NB4 (cell line): ENCODE results near the gene SEC23A.
"Not testable (repeated sequence)": the region's sequence is repeated elsewhere in the genome, so short reads cannot be mapped to it uniquely, and the experiment has no call there.

Source experiments
- DNase-seq: peaks from one replicate; pipeline ENCODE4 v3.0.0; 2010; ENCODE audit warnings: low read depth
- H3K4me3 ChIP-seq: one replicate; pipeline ENCODE4 v1.5.1; 2011; ENCODE audit warnings: mild to moderate bottlenecking, low read depth, low read length, moderate library complexity
- MYC ChIP-seq: IDR thresholded peaks from 2 replicates; pipeline ENCODE4 v1.6.1; 2011; ENCODE audit warnings: low read depth, low read length
- POLR2A ChIP-seq: IDR thresholded peaks from 2 replicates; pipeline ENCODE4 v1.6.1; 2011; ENCODE audit warnings: mild to moderate bottlenecking; ENCODE audit not compliant: insufficient read length; ENCODE audit errors: extremely low read depth
- TF ChIP-seq, protein P1 (sequence below): IDR thresholded peaks from 2 replicates; pipeline ENCODE4 v1.6.1; 2011; ENCODE audit warnings: low read depth, low read length
- TF ChIP-seq, protein P2 (sequence below): IDR thresholded peaks from one replicate; pipeline ENCODE4 v1.5.1; 2012; ENCODE audit warnings: low read depth, low read length

Gene SEC23A

DNA sequence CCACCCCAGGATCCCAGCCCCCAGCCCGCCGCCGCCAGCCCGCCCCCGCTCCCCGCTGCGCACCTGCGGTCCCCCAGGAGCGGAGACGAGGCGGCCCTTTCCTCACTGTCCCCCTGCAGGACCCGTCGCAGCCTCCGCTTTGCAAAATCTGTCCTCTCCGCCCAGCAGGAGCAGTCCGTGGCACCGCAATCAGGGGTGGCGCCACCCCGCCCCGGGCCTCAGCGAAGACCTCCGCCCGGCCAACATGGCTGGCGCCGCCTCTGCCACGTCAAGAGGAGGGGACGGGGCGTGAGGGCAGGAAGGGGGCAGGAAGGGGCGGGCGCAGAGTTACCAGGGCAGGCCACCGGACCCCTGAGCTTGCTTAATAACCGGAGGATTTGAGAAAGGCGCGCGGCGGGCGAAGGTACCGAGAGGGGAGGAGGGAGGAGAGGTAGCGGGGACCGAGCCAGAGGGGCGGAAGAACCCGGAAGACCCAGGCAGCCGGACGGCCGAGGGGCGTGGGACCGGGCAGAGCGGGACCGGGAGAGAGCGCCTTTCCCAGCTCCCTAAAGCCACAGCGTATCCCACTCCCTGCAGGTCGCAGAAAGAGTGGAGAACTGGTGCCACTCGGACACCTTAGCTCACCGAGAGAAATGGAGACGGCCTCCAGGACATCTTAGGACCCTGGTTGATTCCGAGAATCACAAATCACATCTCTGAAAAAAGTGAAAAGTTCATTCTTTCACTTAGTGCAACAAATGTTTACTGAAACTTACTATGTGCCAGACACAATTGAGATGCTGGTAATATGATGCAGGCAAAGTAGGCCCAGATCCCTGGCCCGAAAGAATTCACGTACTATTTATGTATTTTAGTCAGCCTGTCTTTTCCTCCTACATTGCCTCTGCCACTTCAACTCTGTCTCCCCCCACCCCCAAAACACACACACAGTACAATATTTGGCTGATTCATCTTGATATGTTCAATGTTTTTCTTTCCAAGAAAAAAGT is at the start of gene SEC23A:
Gene SEC23A (minus strand): TSS at position 267 of the 989 bp plus-strand sequence. CDS start 7,117 bp downstream, outside the sequence.
- TF ChIP-seq, protein P1, sequence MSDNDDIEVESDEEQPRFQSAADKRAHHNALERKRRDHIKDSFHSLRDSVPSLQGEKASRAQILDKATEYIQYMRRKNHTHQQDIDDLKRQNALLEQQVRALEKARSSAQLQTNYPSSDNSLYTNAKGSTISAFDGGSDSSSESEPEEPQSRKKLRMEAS = no peak
- TF ChIP-seq MYC (peak; percentile 73; the same call in 1 of the 2 replicates), POLR2A (peak; percentile 78)

DNA sequence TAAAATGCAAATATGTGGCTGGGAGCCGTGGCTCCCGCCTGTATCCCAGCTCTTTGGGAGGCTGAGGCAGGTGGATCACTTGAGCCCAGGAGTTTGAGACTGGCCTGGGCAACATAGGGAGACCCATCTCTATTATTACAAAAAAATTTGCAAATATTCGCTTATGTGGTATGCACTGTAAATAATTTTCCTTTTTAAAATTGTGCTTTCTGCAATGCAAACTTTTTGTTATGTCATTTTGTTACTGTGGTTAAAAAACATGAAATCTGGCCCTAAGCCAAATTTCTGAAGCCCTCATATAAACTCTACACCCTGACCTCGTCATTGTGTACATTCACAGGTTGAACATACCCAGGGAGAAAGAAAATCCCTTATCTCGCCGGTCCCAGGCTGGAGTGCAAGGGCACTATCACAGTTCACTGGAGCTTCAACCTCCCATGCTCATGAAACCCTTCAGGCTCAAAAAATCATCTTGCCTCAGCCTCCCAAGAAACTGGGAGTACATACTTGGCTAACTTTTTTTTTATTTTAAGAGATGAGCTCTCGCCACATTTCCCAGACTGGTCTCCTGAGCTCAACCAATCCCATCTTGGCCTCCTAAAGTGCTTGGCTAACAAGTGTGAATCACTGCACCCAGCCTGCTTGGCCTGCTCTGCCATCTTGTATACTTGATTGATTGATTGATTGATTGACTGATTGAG is 42.4 kb upstream of the SEC23A start:
- TF ChIP-seq MYC = no peak
- TF ChIP-seq, protein P2, sequence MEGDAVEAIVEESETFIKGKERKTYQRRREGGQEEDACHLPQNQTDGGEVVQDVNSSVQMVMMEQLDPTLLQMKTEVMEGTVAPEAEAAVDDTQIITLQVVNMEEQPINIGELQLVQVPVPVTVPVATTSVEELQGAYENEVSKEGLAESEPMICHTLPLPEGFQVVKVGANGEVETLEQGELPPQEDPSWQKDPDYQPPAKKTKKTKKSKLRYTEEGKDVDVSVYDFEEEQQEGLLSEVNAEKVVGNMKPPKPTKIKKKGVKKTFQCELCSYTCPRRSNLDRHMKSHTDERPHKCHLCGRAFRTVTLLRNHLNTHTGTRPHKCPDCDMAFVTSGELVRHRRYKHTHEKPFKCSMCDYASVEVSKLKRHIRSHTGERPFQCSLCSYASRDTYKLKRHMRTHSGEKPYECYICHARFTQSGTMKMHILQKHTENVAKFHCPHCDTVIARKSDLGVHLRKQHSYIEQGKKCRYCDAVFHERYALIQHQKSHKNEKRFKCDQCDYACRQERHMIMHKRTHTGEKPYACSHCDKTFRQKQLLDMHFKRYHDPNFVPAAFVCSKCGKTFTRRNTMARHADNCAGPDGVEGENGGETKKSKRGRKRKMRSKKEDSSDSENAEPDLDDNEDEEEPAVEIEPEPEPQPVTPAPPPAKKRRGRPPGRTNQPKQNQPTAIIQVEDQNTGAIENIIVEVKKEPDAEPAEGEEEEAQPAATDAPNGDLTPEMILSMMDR = no peak
- TF ChIP-seq POLR2A = no peak
- TF ChIP-seq, protein P1 = no peak
- DNase-seq = no peak
- no peak overlapping the region for H3K4me3 ChIP-seq

More for the DNA sequence above, at the start of gene SEC23A:
- peak; percentile 94 for DNase-seq
- peak within 1 kb of the TSS; percentile 96 for H3K4me3 ChIP-seq

DNA sequence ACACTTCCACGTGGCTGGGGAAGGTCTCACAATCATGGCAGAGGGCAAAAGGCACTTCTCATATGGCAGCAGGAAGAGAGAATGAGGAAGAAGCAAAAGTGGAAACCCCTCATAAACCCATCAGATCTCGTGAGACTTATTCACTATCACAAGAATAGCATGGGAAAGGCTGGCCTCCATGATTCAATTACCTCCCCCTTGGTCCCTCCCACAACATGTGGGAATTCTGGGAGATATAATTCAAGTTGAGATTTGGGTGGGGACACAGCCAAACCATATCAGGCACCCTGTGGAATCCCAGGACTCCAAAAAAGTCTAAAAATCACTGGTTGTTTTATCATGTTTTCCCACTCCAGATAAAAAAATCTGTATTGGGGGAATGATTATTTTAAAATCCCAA is 40.2 kb upstream of the SEC23A start:
- not testable (repeated sequence) for DNase-seq, H3K4me3 ChIP-seq

DNA sequence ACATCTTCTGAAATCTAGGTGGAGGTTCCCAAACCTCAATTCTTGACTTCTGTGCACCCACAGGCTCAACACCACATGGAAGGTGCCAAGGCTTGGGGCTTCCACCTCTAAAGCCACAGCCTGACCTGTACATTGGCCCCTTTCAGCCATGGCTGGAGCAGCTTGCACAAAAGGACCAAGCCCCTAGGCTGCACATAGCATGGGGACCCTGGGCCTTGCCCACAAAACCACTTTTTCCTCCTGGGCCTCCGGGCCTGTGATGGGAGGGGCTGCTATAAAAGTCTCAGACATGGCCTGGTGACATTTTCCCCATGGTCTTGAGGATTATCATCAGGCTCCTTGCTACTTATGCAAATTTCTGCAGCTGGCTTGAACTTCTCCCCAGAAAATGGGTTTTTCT is 38.6 kb upstream of the SEC23A start:
- not testable (repeated sequence) for H3K4me3 ChIP-seq, DNase-seq

DNA sequence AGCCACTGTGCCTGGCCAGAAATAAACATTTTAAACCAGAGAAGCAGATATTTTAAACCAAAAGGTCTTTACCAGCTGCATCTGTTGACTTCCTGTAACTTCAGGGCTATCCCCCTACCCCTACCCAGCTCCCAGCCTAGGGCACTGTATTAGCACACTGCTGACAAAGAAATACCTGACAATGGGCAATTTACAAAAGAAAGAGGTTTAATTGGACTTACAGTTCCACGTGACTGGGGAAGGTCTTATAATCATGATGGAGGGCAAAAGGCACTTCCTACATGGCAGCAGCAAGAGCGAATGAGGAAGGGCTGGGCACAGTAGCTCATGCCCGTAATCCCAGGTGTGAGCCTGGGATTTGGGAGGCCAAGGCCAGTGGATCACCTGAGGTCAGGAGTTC is 37.1 kb upstream of the SEC23A start:
- no peak for DNase-seq
- no peak for TF ChIP-seq MYC
- TF ChIP-seq, protein P2 = no peak
- TF ChIP-seq, protein P1 = no peak
- H3K4me3 ChIP-seq = no peak overlapping the region

DNA sequence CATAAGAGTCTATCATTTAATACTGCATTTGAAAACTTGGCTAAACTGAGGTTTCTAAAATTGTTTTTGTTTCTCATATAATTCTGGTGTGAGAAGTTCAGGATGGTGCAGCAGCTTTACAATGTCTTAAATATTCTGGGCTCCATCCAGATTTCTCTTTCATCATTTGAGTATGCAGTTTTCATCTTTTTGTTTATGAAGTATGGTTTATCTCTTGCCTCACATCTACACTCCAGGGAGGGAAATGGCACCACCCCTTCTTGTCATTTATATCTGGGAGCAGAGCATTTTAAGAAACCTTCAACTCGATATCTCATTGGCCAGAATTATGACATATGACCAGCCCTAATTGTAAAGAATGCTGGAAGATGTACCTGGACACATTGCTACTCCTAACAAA is 35.4 kb upstream of the SEC23A start:
- no peak overlapping the region for H3K4me3 ChIP-seq
- DNase-seq = no peak
- TF ChIP-seq POLR2A (no peak), MYC (no peak)
- TF ChIP-seq, protein P1 = no peak
- TF ChIP-seq, protein P2 = no peak

DNA sequence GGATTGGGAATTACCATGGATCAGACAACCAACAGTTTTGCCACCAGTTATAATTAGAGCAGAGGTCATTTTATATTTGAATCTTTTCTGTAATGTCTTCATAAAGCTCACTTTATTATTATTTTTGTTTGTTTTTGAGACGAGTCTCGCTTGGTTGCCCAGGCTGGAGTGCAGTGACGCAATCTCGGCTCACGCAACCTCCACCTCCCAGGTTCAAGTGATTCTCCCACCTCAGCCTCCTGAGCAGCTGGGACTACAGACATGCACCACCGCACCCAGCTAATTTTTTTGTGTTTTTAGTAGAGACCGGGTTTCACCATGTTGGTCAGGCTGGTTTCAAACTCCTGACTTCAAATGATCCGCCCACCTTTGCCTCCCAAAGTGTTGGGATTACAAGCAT is 34.8 kb upstream of the SEC23A start:
- not testable (repeated sequence) for DNase-seq

More for the DNA sequence above, 34.8 kb upstream of the SEC23A start:
- not testable (repeated sequence) for H3K4me3 ChIP-seq
